GM12891 (cell line): ENCODE results near the gene PXDN.

Experiments used
- DNase-seq: peaks from one replicate; pipeline ENCODE4 v3.0.0; 2011; ENCODE audit warnings: low spot score; ENCODE audit not compliant: insufficient read length
- FAIRE-seq: peaks from 2 replicates; lab custom pipeline; 2011; peaks lifted over from hg19 to GRCh38; lab: Jason Lieb, UNC
- PAX5 ChIP-seq: IDR thresholded peaks from 2 replicates; pipeline ENCODE4 v1.6.1; 2011; ENCODE audit warnings: low read length, moderate library complexity, mild to moderate bottlenecking; ENCODE audit not compliant: insufficient read depth, severe bottlenecking
- POLR2A ChIP-seq: IDR thresholded peaks from 2 replicates; pipeline ENCODE4 v1.6.1; 2011; ENCODE audit warnings: low read depth, low read length, control low read depth
- POLR2AphosphoS5 ChIP-seq: IDR thresholded peaks from 2 replicates; pipeline ENCODE4 v1.6.1; 2011; ENCODE audit warnings: low read depth, low read length, control low read depth
- POU2F2 ChIP-seq: IDR thresholded peaks from 2 replicates; pipeline ENCODE4 v1.6.1; 2011; ENCODE audit warnings: low read depth, mild to moderate bottlenecking, control low read depth, low read length, moderate library complexity
- SPI1 ChIP-seq: IDR thresholded peaks from 2 replicates; pipeline ENCODE4 v1.6.1; 2011; ENCODE audit warnings: low read depth, low read length, control low read depth
- TAF1 ChIP-seq: IDR thresholded peaks from 2 replicates; pipeline ENCODE4 v1.6.1; 2011; ENCODE audit warnings: low read depth, low read length, control low read depth

PXDN gene

GRCh38 chr2:1607971-1608688 lies 136.2 kb downstream of the PXDN start:
- FAIRE-seq (peak; percentile 5), DNase-seq (no peak)
- TF ChIP-seq TAF1 (no peak), POU2F2 (no peak), PAX5 (no peak), POLR2AphosphoS5 (no peak), SPI1 (no peak), POLR2A (no peak)

DNA sequence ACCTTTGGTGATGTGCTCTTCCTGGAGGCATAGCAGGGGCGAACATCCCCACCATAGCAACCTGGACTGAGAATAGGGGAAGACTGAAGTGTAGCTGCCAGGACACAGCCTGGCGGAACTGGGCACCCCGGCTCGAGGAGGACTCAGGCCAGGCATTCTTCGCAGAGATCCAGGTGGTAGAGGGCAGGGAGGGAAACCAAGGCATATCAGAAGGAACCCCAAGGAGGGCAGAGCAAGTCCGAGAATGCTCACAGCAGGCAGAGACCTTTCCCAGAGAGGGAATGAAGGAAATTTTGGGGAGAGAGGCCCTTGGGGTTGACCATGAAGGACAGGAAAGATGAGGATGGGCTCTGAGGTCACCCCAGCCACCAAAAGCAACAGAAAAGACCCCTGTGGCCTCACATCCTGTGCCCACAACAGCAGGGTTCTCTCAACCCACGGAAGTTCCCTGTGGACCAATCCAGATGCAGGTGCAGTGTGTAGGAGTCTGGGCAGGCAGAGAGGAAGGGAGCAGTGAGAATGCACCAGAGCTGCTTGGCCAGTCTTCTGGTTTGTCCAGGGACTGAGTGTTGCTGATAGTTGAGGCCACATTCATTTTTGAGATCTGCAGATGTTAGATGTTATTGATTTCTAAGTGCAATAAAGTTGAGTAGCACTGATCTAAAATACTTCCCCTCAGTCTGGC lies 136.9 kb downstream of the PXDN start:
- FAIRE-seq (no peak), DNase-seq (no peak)
- no peak for TF ChIP-seq POLR2AphosphoS5
- TF ChIP-seq POLR2A, result no peak
- no peak for TF ChIP-seq SPI1
- TF ChIP-seq PAX5, result no peak
- TF ChIP-seq POU2F2, result no peak
- TF ChIP-seq TAF1, result no peak

DNA sequence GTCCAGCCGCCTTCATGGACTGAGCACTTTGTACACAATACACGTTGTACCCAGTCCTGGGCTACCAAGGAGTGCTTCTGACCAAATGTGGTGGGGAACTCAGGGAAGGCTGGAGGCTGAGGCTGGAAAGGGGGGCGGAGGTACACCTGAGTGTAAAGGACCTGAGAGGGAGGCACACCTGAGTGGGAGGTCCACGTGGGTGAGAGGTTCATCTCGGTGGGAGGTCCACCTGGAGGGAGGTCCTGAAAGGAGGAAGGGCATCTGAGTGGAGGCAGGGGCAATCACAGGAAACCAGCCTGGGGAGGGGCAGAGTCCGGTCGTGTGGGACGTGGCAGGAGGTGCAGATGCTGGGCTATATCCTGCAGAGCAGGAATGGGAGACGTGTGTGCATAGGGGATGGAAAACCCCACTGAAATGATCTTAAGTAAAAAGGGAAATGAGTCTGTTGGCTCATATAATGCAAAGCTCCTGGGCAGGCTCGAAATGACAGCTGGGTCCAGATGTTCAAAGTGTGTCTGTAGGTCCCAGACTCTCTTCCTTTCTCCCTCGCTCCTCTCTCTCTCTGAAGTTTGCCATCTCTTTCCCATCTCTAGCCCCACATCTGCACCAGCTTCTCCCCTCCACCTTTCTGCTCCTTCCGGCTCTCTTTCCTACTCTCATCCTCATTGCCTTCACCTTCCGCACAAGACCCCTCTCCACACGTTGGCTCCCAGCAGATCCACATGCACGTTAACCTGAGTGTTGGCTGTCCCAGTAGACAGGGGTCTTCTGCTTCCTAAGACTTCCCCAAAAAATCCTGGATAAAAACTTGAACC lies 137.7 kb downstream of the PXDN start:
- TF ChIP-seq POLR2A (no peak), POLR2AphosphoS5 (no peak), SPI1 (peak; percentile 78), POU2F2 (no peak)
- FAIRE-seq, result no peak
- DNase-seq, result no peak

GRCh38 chr2:1606046-1606400 lies 138.3 kb downstream of the PXDN start:
- no peak for FAIRE-seq
- TF ChIP-seq POU2F2, result no peak
- TF ChIP-seq TAF1, result no peak
- TF ChIP-seq SPI1, result no peak
- no peak for TF ChIP-seq POLR2AphosphoS5
- TF ChIP-seq PAX5, result no peak
- TF ChIP-seq POLR2A, result no peak
- DNase-seq, result no peak

DNA sequence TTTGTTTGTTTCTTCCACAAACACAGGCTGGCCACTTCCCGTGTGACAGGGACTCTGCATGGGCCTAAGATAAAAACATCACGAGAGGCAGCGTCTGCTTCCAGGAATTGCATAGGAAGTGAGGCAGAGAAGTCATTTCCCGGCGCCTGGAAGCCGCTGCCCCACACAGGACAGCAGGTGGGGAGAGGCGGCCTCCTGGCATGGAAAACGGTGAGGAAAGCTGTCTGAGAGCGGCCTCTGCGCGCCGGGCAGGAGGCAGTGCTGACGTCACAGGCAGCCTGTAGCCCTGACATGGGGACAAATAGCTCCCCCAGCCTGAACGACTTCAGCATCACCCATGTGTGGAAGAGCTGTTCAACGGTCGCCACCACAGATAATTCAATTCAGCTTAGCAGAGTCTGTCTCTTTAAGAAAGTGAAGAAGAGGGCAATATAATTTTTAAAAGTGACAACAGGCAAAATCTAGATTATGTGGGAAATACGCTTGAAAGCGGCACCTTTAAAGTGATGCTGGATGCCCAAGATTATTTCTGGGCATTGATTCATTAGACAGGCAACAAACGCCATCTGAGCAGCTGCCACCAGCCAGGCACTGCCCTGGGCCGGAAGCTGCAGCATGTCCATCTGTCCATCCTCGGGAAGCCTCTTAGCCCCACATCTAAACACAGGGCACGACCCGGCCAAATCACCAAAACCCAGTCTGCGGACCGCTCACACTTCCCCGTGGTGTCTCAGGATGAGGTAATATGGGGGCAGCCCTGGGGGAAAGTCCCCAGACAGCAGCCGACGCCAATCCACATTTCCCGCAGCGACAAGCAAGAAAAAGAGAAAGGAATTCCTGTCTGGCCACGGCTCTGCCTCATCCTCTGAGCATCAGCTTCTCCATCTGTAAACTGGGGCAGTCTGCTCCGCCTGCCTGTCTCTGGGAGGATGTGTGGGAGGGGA lies 138.9 kb downstream of the PXDN start:
- FAIRE-seq, result no peak
- DNase-seq, result no peak
- TF ChIP-seq POLR2A (no peak), POU2F2 (no peak), POLR2AphosphoS5 (no peak), TAF1 (no peak), SPI1 (no peak), PAX5 (no peak)

GRCh38 chr2:1603521-1603920 lies 140.8 kb downstream of the PXDN start:
- no peak for FAIRE-seq
- TF ChIP-seq POU2F2 (no peak), SPI1 (no peak), PAX5 (no peak), TAF1 (no peak), POLR2A (no peak), POLR2AphosphoS5 (no peak)
- DNase-seq, result no peak

GRCh38 chr2:1603059-1603458 lies 141.3 kb downstream of the PXDN start:
- no peak for TF ChIP-seq PAX5
- no peak for TF ChIP-seq SPI1
- no peak for TF ChIP-seq POLR2A
- TF ChIP-seq POU2F2, result no peak
- TF ChIP-seq TAF1, result no peak
- TF ChIP-seq POLR2AphosphoS5, result no peak
- no peak for FAIRE-seq
- DNase-seq, result no peak

GRCh38 chr2:1602278-1603010 lies 141.9 kb downstream of the PXDN start:
- no peak for FAIRE-seq
- TF ChIP-seq SPI1 (no peak), POLR2A (no peak), POLR2AphosphoS5 (no peak), POU2F2 (no peak), TAF1 (no peak), PAX5 (no peak)
- DNase-seq, result no peak
